ENCODE results near the gene LOXL1.

- TF ChIP-seq RAD21 (IDR thresholded peaks at IDR 0.05; ENCODE audit: low read depth): no peak
- TF ChIP-seq FOXM1 (IDR thresholded peaks at IDR 0.05; ENCODE audit: borderline replicate concordance, low read depth): no peak
- TF ChIP-seq TEAD4 (IDR thresholded peaks at IDR 0.05): no peak
- TF ChIP-seq TAF1 (IDR thresholded peaks at IDR 0.05; ENCODE audit: low read depth): no peak
- no peak for TF ChIP-seq CREB1 (IDR thresholded peaks at IDR 0.05; ENCODE audit: low read depth)
Measured at GRCh38 chr15:73923488-73924164, 2.6 kb upstream of the LOXL1 start.
